Hematopoietic multipotent progenitor cell treated with erythropoietin and hydrocortisone succinate and interleukin-3 and kit ligand, for 17 days (in vitro differentiated cells): Measurements from ENCODE around the gene TCN1.
A peak's percentile ranks its signal among the peaks of the same experiment; 100 is the strongest.
"Not testable (repeated sequence)": the region's sequence is repeated elsewhere in the genome, so short reads cannot be mapped to it uniquely, and the experiment has no call there.

Source experiments
- DNase-seq: peaks from one replicate; pipeline ENCODE4 v3.0.0-alpha.2; 2015; ENCODE audit warnings: low spot score

TCN1 gene

DNA sequence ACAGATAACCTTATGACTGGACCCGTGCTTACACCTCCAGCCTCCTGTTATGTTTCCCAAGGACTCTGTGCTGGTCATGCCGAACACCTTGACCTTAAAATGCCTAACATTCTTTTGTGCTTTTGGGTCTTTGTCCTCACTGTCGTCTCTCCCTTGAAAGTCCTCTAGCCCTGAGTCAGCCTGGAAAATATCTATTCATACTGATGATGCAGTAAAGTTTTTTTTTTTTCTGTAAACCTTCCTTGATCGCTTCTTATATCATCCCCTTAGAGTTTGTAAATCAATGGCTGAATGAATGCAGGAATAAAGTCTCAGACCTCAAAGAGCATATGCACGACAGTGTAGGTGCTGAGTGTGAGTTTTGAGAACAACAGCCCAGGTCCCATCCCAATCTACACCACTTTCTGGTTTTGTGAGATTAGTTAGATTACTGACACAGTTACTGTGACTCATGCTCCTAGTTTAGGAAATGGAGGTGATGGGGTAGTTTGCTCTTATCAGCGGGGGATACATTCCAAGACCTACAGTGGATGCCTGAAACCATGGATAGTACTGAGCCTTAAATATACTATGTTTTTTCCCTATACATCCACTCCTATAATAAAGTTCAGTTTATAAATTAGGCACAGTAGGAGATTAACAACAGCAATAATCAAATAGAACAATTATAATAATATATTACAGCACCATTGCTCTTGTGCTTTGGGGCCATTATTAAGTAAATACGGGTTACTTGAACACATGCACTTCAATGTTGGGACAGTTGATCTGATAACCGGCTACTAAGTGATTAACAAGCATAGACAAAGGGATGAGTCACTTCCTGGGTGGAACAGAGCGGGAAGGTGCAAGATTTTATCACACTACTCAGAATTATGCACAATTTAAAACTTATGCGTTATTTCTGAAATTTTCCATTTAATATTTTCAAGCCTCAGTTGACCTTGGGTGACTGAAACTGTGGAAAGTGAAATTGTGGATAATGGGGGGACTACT lies 8.6 kb downstream of the TCN1 start:
- no peak for DNase-seq

- no peak for DNase-seq
These were observed 11.4 kb downstream of the TCN1 start for GRCh38 chr11:59854871-59855270.

DNA sequence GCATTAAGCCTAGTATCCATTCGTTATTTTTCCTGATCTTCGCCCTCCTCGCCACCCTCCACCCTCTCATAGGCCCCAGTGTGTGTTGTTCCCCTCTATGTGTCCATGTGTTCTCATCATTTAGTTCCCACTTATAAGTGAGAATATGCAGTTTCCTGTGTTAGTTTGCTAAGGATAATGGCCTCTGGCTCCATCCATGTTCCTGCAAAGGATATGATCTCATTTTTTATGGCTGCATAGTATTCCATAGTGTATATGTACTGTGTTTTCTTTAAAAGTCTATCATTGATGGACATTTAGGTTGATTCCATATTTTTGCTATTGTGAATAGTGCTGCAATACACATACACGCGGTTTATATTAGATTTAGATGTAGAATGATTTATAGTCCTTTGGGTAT lies 14.9 kb downstream of the TCN1 start:
- not testable (repeated sequence) for DNase-seq

DNA sequence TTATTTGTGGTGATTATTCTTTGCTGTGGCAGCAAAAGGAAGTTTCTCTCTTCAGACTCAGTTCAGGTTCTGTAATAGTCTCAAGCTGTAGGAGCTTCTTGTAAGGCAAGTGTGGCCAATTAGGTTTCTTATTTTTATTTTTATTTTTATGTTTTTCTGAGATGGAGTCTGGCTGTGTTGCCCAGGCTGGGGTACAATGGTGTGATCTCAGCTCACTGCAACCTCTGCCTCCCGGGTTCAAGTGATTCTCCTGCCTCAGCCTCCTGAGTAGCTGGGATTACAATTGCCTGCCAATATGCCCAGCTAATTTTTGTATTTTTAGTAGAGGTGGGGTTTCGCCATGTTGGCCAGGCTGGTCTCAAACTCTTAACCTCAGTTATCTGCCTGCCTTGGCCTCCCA lies 16.7 kb downstream of the TCN1 start:
- DNase-seq = not testable (repeated sequence)

DNA sequence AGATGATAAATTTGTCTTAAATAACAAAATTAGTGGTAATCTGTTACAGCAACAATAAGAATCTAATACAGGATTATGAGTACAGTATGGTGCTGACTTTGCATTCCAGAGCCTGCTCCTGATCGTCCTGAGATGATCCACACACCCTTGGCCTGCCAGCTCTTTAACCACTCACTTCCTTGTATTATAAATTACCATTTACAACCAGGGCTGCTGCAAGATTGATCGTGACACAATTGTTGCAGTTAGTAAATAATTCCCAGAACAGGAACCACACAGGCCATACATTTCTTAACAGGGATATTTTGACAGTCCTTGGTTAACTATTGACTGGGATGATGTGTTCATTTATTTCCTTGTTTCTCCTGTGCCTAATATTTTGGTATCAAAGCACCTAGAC lies 17.2 kb downstream of the TCN1 start:
- no peak for DNase-seq

- DNase-seq = not testable (repeated sequence)
These were observed 17.8 kb downstream of the TCN1 start for GRCh38 chr11:59848439-59848838.

- DNase-seq = no peak
These were observed 18.7 kb downstream of the TCN1 start for GRCh38 chr11:59847626-59848025.

DNA sequence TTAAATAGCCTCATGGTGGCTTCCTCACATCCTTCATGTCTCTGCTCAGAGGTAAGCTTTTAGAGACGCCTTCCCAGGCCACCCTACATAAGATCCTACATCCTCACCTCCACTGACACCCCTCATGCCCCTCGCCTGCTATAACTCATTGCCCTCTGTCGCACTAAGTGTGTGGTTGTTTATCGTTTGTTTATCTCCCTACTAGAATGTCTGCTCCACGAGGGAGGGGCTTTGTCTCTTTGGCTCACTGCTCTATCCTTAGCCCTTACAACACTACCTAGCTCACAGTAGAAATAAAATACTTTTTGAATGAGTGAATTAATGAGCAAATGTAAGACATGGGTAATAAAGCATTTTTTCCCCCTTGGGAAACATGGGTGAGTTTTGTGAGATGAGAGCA lies 19.7 kb downstream of the TCN1 start:
- DNase-seq = no peak

DNA sequence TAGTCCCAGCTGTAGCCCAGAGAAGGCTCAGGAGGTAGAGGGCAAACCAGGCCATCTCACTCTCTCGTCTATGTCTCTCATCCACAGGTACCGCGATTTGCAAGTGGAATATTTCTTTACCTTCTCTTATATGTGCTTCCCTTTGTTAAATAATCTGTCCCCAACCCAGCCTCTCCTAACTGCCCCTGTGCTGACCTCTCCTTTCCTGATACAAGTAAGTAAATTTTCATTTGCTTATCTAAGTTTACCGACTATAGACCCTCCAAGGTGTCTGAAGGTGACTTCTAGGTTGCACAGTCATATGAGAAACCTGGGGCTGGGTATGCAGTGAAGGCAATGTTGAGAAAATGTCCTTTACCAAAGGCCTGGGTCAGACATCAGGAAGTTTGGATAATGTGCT lies 20.9 kb downstream of the TCN1 start, which contains the start of gene CBLIF:
CBLIF (minus strand) TSS at position 101 of the 400 bp plus-strand sequence; CDS start at position 55, 46 bp downstream.
- no peak for DNase-seq

DNA sequence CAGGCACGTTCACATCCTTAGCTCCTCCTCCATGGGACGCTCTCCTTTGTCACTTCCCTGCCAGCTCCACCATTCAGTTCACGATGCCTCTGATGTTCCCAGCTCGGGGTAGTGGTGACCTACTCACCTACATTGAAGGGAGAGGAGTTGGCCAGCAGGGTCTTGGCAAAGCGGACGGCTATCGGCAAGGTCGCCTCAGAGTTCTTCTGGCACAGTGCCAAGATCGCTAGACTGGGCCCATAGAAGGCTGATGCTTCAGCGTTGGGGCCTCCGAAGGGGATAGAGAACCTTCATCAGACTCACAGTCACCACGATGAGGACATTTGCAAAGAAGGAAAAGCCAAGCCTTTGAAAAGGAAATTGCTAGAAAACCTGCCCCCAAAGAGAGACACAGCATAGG lies 24.0 kb downstream of the TCN1 start:
- no peak for DNase-seq

GRCh38 chr11:59841514-59841913 lies 24.8 kb downstream of the TCN1 start:
- DNase-seq = no peak

GRCh38 chr11:59839615-59840014 lies 26.7 kb downstream of the TCN1 start:
- no peak for DNase-seq

- no peak for DNase-seq
These were observed 32.7 kb downstream of the TCN1 start for GRCh38 chr11:59833602-59834001.

DNA sequence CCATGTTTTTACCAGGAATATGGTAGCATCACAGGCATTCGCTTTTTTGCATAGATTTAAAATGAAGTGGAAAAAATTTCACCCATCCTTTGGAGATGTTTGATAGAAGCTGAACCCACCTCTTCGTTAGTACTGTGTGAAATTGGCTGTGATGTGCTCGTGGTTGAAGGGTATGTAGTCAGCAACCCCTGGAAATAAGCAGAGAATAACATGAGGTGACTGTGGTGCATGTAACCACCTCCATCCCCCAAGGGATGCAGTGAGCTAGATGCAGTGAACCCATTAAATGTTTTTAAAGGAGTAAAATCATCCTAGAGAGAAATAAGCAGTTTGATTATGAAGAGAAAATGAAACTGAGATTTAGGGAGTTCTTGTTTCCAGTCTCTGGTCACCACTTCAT lies 36.9 kb downstream of the TCN1 start:
- no peak for DNase-seq

GRCh38 chr11:59822989-59823566 lies 43.2 kb downstream of the TCN1 start:
- DNase-seq = no peak

DNA sequence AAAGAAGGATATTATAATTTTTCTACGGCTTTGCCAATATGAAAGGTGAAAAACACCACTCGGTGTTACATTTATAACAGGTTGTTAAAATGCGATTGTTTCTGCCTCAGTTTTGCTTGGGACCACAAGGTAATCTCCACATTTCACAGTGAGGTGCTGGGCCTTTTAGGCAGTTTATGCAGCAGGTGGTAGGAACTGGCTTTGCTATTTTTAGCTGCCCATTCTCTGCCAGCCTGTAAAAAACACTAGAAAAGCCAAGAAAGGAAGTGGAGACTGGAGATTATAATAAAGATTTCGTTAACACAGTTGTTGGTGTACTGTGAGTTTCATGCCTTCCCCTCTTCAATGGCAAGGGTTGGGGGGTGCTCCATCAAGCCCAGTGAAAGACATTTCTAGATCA lies 47.7 kb downstream of the TCN1 start:
- no peak for DNase-seq

DNA sequence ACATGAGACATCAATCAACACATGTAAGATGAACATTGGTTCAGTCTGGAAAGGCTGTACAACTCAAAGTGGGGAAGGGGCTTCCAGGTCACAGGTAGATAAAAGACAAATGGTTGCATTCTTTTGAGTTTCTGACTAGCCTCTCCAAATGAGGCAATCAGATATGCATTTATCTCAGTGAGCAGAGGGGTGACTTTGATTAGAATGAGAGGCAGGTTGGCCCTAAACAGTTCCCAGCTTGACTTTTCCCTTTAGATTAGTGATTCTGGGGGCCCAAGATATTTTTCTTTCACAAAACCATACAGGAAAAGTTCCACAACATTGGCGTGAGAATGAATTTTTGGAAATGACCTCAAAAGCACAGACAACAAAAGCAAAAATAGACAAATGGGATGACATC lies 49.9 kb downstream of the TCN1 start:
- DNase-seq = not testable (repeated sequence)

DNA sequence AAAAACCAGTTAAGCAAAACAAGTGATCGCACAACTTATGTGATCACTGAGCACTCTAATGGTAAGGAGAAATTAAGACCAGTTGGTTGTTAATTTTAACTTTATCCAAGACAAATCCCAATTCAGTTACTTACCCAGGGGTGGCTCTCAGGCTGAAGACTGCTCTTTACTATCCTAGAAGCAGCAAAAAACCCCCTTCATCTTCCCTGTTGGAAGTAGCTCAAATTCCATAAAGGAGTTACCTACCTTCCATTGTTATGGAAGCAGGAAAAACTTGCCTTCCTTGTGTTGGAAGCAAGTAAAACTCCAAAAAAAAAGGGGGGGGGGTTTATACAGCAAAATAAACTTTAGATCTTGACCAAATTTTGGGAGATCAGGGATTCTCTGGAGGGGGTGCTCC lies 50.5 kb downstream of the TCN1 start:
- no peak for DNase-seq

DNA sequence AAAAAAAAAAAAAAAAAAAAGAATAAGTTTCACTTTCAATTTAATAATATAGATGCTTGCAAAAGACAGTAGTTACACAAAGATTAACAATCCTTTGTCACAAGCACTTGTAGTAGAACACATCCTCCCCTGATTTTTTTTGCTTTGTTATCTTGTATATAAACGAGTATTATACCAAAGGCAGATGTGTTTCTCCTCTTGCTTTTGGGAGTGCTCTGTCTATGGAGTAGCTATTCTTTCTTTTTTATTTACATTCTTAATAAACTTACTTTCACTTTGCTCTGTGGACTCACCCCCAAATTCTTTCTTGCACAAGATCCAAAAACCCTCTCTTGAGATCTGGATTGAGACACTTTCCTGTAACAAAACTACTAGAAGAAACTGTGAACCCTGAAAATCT lies 52.3 kb downstream of the TCN1 start:
- DNase-seq = no peak

GRCh38 chr11:59813364-59813763 lies 52.9 kb downstream of the TCN1 start:
- no peak for DNase-seq

DNA sequence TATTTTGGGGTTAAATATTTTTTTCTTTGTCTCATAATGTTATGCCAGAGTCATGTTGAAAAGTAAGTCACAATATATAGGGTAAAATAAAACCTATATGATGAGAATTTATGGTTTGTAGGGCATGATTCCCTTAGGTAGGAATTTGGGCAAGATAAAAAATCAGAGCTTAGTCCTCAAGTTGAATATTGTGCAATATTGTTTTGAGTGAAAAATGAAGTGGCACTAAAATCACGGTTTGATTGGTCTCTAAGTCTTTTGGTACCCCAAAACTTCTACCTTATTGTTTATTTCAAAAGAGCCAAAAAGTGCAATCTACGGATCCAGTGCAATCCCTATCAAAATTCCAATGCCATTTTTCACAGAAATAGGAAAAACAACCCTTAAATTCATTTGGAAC lies 54.1 kb downstream of the TCN1 start:
- no peak for DNase-seq

DNA sequence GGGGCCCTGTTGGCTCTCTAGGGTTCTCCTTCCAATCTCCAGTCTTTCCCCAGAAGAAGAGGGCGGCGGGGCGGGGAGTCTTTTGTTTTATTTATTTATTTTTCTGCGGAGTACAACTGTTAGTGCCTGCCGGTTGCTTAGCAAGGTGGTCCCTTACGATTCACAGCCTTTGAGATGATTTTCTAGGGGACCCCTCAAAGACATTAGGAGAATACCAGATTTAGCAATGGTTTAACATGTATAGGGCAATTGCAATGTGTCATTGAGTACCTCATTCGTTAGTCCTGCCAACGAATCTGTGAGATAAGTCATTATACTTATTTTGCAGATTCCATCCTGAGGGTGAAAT lies 55.4 kb downstream of the TCN1 start:
- DNase-seq = no peak

DNA sequence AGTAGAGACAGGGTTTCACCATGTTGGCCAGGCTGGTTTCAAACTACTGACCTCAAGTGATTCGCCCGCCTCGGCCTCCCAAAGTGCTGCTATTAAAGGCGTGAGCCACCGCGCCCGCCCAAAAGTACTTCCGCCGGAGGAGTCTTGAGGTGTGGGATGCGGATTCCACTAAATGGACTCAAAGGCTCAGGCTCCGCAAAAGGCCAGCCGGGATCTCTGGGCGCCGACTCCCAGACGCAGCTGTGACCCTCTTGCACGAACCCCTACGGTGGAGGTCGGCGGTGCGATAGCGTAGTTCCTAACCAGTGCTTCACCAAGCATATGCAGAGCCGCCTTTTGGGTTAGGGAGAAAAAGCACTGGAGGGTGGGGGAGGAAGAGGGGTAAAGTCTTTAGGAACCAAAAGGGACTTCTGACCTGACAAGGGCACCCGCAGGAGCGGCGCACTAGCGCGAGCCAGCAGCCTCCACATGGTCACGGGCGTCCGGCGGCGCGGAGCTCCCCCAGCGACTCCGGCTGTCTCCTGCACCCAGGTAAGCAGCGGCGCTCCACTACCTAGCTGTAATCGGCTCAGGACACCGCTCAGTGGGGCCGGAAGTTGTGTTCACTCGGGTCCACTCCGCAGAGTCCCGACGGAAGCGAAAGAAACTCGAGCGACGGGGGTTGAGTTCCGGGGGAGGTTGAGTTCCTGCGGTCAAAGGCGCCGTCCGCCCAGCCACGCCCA lies 55.9 kb downstream of the TCN1 start, which contains the start of gene MRPL16:
MRPL16 (minus strand) TSS at position 590 of the 722 bp plus-strand sequence; CDS start at position 470, 120 bp downstream.
- peak; percentile 76 for DNase-seq
